Measurements from ENCODE around the gene TMEM236.

The TMEM236 gene

GRCh38 chr10:17833656-17834055 is 81.7 kb downstream of the TMEM236 start:
- no peak for DNase-seq

GRCh38 chr10:17835688-17836087 is 83.7 kb downstream of the TMEM236 start:
- DNase-seq, result no peak

GRCh38 chr10:17836942-17837341 is 84.9 kb downstream of the TMEM236 start:
- no peak for DNase-seq

- no peak for DNase-seq
Observed at GRCh38 chr10:17838080-17838648, 86.2 kb downstream of the TMEM236 start.

GRCh38 chr10:17841050-17841449 is 89.0 kb downstream of the TMEM236 start:
- DNase-seq, result no peak

GRCh38 chr10:17842641-17843040 is 90.6 kb downstream of the TMEM236 start:
- no peak for DNase-seq

GRCh38 chr10:17847585-17848296 is 95.7 kb downstream of the TMEM236 start:
- DNase-seq, result no peak

GRCh38 chr10:17848646-17849045 is 96.6 kb downstream of the TMEM236 start:
- no peak for DNase-seq
